NCI-H510A (cell line): ENCODE data around the gene CFAP157.

ENCODE experiments used
- DNase-seq: peaks from one replicate; lab custom pipeline; 2025; lab: John Stamatoyannopoulos, UW

Gene CFAP157

GRCh38 chr9:127762111-127762676 is 55.4 kb downstream of the CFAP157 start:
- no peak for DNase-seq

DNA sequence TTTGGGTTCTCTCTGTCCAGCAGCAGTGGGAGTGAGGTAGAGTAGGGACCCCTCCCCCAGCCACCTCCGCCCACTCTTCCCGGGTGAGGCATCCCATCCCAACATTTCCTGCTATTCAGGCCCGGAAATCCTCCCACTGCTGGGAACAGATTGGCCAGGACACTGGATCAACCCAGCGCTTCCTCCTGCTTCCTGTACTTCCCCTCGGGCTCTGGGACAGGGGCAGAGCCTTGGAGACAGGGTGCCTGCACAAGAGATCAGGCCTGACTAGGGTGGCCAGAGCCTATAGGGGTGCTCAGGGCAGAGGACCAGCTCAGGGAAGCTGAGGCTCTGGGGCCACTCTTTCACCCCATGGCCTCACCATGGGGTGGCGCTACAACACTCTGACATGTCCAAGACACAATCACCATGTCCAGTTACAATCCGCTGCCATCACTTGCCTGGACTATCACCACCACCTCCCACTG is 57.2 kb downstream of the CFAP157 start:
- no peak for DNase-seq

DNA sequence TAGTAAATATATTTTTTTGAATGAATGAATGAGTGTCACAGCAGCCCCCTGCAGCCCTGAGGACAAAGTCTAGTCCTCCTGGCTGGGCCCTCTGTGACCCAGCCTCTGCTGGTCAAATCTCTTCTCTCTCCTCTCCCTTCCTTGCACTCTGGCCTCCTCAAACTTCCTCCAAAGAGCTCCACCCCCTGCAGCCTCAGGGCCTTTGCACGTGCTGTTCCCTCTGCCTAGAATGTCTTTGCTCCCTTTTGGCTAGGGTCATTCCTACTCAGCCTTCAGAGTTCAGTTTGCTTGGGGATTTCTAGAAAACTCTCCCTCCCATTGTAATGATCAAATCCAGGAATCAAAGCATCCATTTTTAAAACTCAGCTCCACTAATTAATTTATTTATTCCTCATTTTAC is 58.6 kb downstream of the CFAP157 start:
- DNase-seq = no peak
